SK-N-SH treated with all-trans-retinoic acid at 6 μM for 48 hours (cell line): ENCODE measurements around the gene SGSM1.

ENCODE experiments used
- ATAC-seq: fragments of 200-7000 bp; cut with Tn5 transposase; 3 replicates; pipeline ENCODE4 v1.9.1; 2020; ENCODE audit warnings: mild to moderate bottlenecking, moderate library complexity
- ARNTL ChIP-seq: fragments of 450-650 bp; formaldehyde crosslinking; IDR thresholded peaks from 2 replicates; pipeline ENCODE4 v1.5.0; 2020; ENCODE audit warnings: low read depth, mild to moderate bottlenecking, moderate library complexity, borderline replicate concordance
- BACH2 ChIP-seq: fragments of 250-450 bp; sonication (Bioruptor Pico); IDR thresholded peaks from 2 replicates; pipeline ENCODE4 v1.9.0; 2021; ENCODE audit warnings: mild to moderate bottlenecking, borderline replicate concordance
- CREB5 ChIP-seq: fragments of 250-450 bp; sonication (Bioruptor Pico); IDR thresholded peaks from 2 replicates; pipeline ENCODE4 v1.5.1; 2020; ENCODE audit warnings: low read depth, mild to moderate bottlenecking, moderate library complexity
- CSDC2 ChIP-seq: fragments of 250-450 bp; sonication (Bioruptor Pico); IDR thresholded peaks from 2 replicates; pipeline ENCODE4 v1.5.0; 2020; ENCODE audit warnings: mild to moderate bottlenecking, moderate library complexity
- CSRNP3 ChIP-seq: fragments of 250-450 bp; sonication (Bioruptor Pico); IDR thresholded peaks from 2 replicates; pipeline ENCODE4 v1.5.1; 2021; ENCODE audit warnings: mild to moderate bottlenecking, moderate library complexity
- ESRRG ChIP-seq: fragments of 250-450 bp; sonication (Bioruptor Pico); IDR thresholded peaks from 2 replicates; pipeline ENCODE4 v1.6.1; 2021; ENCODE audit warnings: mild to moderate bottlenecking
- GLIS3 ChIP-seq: fragments of 250-450 bp; sonication (Bioruptor Pico); IDR thresholded peaks from 2 replicates; pipeline ENCODE4 v1.5.0; 2020; ENCODE audit warnings: mild to moderate bottlenecking, moderate library complexity
- ISL1 ChIP-seq: fragments of 250-450 bp; sonication (Bioruptor Pico); IDR thresholded peaks from 2 replicates; pipeline ENCODE4 v2.1.2; 2022; ENCODE audit warnings: mild to moderate bottlenecking, moderate library complexity
- OSR1 ChIP-seq: fragments of 250-450 bp; sonication (Bioruptor Pico); IDR thresholded peaks from 2 replicates; pipeline ENCODE4 v1.8.0; 2022; ENCODE audit warnings: moderate library complexity, mild to moderate bottlenecking, inconsistent platforms
- PATZ1 ChIP-seq: fragments of 250-450 bp; sonication (Bioruptor Pico); IDR thresholded peaks from 2 replicates; pipeline ENCODE4 v1.8.0; 2020; ENCODE audit warnings: mild to moderate bottlenecking, moderate library complexity, borderline replicate concordance
- POU6F1 ChIP-seq: fragments of 250-450 bp; sonication (Bioruptor Pico); IDR thresholded peaks from 2 replicates; pipeline ENCODE4 v1.8.0; 2021; ENCODE audit warnings: low read depth, mild to moderate bottlenecking, moderate library complexity, borderline replicate concordance
- PPARA ChIP-seq: fragments of 250-450 bp; sonication (Bioruptor Pico); IDR thresholded peaks from 2 replicates; pipeline ENCODE4 v1.5.0; 2020; ENCODE audit warnings: mild to moderate bottlenecking, borderline replicate concordance
- RARB ChIP-seq: fragments of 250-450 bp; sonication (Bioruptor Pico); IDR thresholded peaks from 2 replicates; pipeline ENCODE4 v1.8.0; 2021; ENCODE audit warnings: mild to moderate bottlenecking, moderate library complexity
- SNAI2 ChIP-seq: fragments of 250-450 bp; sonication (Bioruptor Pico); IDR thresholded peaks from 2 replicates; pipeline ENCODE4 v1.5.0; 2020; ENCODE audit warnings: mild to moderate bottlenecking, moderate library complexity
- TCF4 ChIP-seq: fragments of 250-450 bp; sonication (Bioruptor Pico); IDR thresholded peaks from 2 replicates; pipeline ENCODE4 v1.8.0; 2021; ENCODE audit warnings: mild to moderate bottlenecking, moderate library complexity, borderline replicate concordance
- TOX ChIP-seq: fragments of 250-450 bp; sonication (Bioruptor Pico); IDR thresholded peaks from 2 replicates; pipeline ENCODE4 v1.8.0; 2021; ENCODE audit warnings: mild to moderate bottlenecking, moderate library complexity, borderline replicate concordance
- TSHZ2 ChIP-seq: fragments of 250-450 bp; sonication (Bioruptor Pico); IDR thresholded peaks from 2 replicates; pipeline ENCODE4 v1.5.0; 2020; ENCODE audit warnings: mild to moderate bottlenecking, moderate library complexity
- ZC3H10 ChIP-seq: fragments of 250-450 bp; sonication (Bioruptor Pico); IDR thresholded peaks from 2 replicates; pipeline ENCODE4 v1.5.1; 2021; ENCODE audit warnings: mild to moderate bottlenecking, moderate library complexity
- ZFP3 ChIP-seq: fragments of 250-450 bp; sonication (Bioruptor Pico); IDR thresholded peaks from 2 replicates; pipeline ENCODE4 v1.5.0; 2020; ENCODE audit warnings: mild to moderate bottlenecking, moderate library complexity
- ZFP30 ChIP-seq: fragments of 450-650 bp; formaldehyde crosslinking; IDR thresholded peaks from 2 replicates; pipeline ENCODE4 v1.5.0; 2022; ENCODE audit warnings: mild to moderate bottlenecking, moderate library complexity
- ZNF565 ChIP-seq: fragments of 450-650 bp; formaldehyde crosslinking; conservative IDR thresholded peaks from 2 replicates; pipeline ENCODE4 v1.5.0; 2020; ENCODE audit warnings: low read depth, mild to moderate bottlenecking, moderate library complexity
- ZNF70 ChIP-seq: fragments of 450-650 bp; formaldehyde crosslinking; IDR thresholded peaks from 2 replicates; pipeline ENCODE4 v1.5.0; 2020; ENCODE audit warnings: mild to moderate bottlenecking, moderate library complexity
- ZNF8 ChIP-seq: fragments of 450-650 bp; formaldehyde crosslinking; IDR thresholded peaks from 2 replicates; pipeline ENCODE4 v1.5.0; 2020; ENCODE audit warnings: mild to moderate bottlenecking, moderate library complexity

SGSM1 gene

GRCh38 chr22:24805790-24806662 is at the start of gene SGSM1:
TSS of gene SGSM1 (plus strand) at chr22:24806211. CDS start at chr22:24806326, 115 bp downstream.
- TF ChIP-seq ARNTL (CRISPR knock-in tag) (no peak), ZFP30 (CRISPR knock-in tag) (no peak), TOX (CRISPR knock-in tag) (no peak), TCF4 (CRISPR knock-in tag) (no peak), ESRRG (no peak), ZC3H10 (no peak), ZNF70 (CRISPR knock-in tag) (peak; percentile 49; the same call in 1 of the 2 replicates), CSRNP3 (CRISPR knock-in tag) (0 out of 2 replicates have a peak, but pooled peaks have one; percentile 16), ISL1 (no peak), RARB (CRISPR knock-in tag) (no peak), GLIS3 (CRISPR knock-in tag) (no peak), OSR1 (CRISPR knock-in tag) (no peak), ZNF565 (no peak), TSHZ2 (peak; percentile 66; the same call in 1 of the 2 replicates), CSDC2 (CRISPR knock-in tag) (no peak), SNAI2 (CRISPR knock-in tag) (0 out of 2 replicates have a peak, but pooled peaks have one; percentile 63), PPARA (CRISPR knock-in tag) (no peak), CREB5 (0 out of 2 replicates have a peak, but pooled peaks have one; percentile 24), POU6F1 (CRISPR knock-in tag) (no peak), PATZ1 (CRISPR knock-in tag) (no peak), ZNF8 (CRISPR knock-in tag) (no peak; the same call in 1 of the 2 replicates), BACH2 (no peak), ZFP3 (0 out of 2 replicates have a peak, but pooled peaks have one; percentile 30)
- ATAC-seq: peak; percentile 85

GRCh38 chr22:24758164-24758799 is 47.7 kb upstream of the SGSM1 start:
- ATAC-seq: peak; percentile 63
- TF ChIP-seq CREB5: no peak
